ENCODE data around the gene FBXO42. TPM values are rescaled to one million over a fixed set of nuclear protein-coding genes. Genes with fewer than 3 reads are reported as not detected.

Gene FBXO42
- total and polyA plus RNA-seq, 2 of the 13 experiments (the other 11 are each of a cell fraction or from before 2014, with no cell fraction given), result 7.6 to 17.5 TPM

DNA sequence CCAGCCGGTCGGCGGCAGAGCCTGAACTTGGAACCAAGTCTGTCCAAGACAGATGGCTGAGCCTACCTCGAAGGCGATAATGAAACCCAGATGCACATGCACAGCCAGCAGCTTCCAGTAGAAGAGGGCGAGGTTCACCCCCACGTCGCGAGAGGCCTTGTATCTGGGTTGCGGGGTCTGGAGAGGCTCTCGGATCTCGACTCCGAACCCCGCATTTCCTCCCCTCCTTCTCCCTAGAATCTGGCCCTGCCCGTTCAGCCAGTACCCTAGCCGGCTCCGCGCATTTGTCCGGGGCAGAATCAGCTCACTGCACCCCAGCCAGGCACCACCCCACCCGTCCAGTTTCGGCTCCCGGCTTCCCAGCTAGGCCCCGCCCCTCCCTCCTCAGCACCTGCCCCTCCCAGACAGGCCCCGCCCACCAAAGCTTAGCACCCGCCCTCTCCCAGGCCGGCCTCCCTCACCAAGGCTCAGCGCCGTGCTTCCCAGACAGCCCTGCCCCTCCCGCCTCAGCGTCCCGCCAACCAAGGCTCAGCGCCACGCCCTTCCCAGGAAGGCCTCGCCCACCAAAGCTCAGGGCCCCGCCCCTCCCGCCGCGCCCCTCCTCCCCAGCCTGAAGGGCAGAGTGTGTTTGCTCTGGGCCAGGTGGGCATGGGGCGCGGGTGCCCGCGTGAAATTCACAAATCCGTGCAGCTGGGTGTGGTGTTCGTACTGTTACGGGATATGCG is 135.1 kb downstream of the FBXO42 start (continued):
- TF ChIP-seq, protein P1, sequence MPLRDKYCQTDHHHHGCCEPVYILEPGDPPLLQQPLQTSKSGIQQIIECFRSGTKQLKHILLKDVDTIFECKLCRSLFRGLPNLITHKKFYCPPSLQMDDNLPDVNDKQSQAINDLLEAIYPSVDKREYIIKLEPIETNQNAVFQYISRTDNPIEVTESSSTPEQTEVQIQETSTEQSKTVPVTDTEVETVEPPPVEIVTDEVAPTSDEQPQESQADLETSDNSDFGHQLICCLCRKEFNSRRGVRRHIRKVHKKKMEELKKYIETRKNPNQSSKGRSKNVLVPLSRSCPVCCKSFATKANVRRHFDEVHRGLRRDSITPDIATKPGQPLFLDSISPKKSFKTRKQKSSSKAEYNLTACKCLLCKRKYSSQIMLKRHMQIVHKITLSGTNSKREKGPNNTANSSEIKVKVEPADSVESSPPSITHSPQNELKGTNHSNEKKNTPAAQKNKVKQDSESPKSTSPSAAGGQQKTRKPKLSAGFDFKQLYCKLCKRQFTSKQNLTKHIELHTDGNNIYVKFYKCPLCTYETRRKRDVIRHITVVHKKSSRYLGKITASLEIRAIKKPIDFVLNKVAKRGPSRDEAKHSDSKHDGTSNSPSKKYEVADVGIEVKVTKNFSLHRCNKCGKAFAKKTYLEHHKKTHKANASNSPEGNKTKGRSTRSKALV (CRISPR knock-in tag; IDR thresholded peaks at IDR 0.05), result 0 out of 2 replicates have a peak, but pooled peaks have one; percentile 5
- TF ChIP-seq SP4 (CRISPR knock-in tag; IDR thresholded peaks at IDR 0.05) (peak; percentile 94), ZNF274 (CRISPR knock-in tag; IDR thresholded peaks at IDR 0.05) (0 out of 2 replicates have a peak, but pooled peaks have one; percentile 37), ZNF563 (CRISPR knock-in tag; IDR thresholded peaks at IDR 0.05) (0 out of 2 replicates have a peak, but pooled peaks have one; percentile 5), NFYB (CRISPR knock-in tag; IDR thresholded peaks at IDR 0.05) (peak; percentile 65; the same call in 1 of the 2 replicates), MTF1 (CRISPR knock-in tag; IDR thresholded peaks at IDR 0.05) (no peak), ASH2L (IDR thresholded peaks at IDR 0.05; ENCODE audit: insufficient read length, low read depth, low read length) (peak; percentile 29), ZNF121 (CRISPR knock-in tag; IDR thresholded peaks at IDR 0.05) (no peak), ZFAT (CRISPR knock-in tag; conservative IDR thresholded peaks at IDR 0.05) (no peak), ZFX (CRISPR knock-in tag; IDR thresholded peaks at IDR 0.05; ENCODE audit: low read depth) (0 out of 2 replicates have a peak, but pooled peaks have one; percentile 15), ZNF75D (CRISPR knock-in tag; IDR thresholded peaks at IDR 0.05; ENCODE audit: borderline replicate concordance) (no peak), ZNF619 (CRISPR knock-in tag; IDR thresholded peaks at IDR 0.05) (0 out of 2 replicates have a peak, but pooled peaks have one; percentile 33), ZMYM4 (CRISPR knock-in tag; IDR thresholded peaks at IDR 0.05) (no peak), MXI1 (IDR thresholded peaks at IDR 0.05; ENCODE audit: borderline replicate concordance, low read depth, low read length) (peak; percentile 58; the same call in 1 of the 3 replicates), HNRNPLL (IDR thresholded peaks at IDR 0.05; ENCODE audit: low read depth, low read length, poor library complexity, severe bottlenecking) (peak; percentile 47), FOSL1 (CRISPR knock-in tag; IDR thresholded peaks at IDR 0.05; ENCODE audit: borderline replicate concordance) (no peak), ZNF557 (CRISPR knock-in tag; IDR thresholded peaks at IDR 0.05) (no peak), SP1 (IDR thresholded peaks at IDR 0.05) (no peak), SP1 (CRISPR knock-in tag; IDR thresholded peaks at IDR 0.05) (peak; percentile 84), ZFY (CRISPR knock-in tag; IDR thresholded peaks at IDR 0.05) (peak; percentile 22; the same call in 1 of the 2 replicates)
- TF ChIP-seq, protein P2, sequence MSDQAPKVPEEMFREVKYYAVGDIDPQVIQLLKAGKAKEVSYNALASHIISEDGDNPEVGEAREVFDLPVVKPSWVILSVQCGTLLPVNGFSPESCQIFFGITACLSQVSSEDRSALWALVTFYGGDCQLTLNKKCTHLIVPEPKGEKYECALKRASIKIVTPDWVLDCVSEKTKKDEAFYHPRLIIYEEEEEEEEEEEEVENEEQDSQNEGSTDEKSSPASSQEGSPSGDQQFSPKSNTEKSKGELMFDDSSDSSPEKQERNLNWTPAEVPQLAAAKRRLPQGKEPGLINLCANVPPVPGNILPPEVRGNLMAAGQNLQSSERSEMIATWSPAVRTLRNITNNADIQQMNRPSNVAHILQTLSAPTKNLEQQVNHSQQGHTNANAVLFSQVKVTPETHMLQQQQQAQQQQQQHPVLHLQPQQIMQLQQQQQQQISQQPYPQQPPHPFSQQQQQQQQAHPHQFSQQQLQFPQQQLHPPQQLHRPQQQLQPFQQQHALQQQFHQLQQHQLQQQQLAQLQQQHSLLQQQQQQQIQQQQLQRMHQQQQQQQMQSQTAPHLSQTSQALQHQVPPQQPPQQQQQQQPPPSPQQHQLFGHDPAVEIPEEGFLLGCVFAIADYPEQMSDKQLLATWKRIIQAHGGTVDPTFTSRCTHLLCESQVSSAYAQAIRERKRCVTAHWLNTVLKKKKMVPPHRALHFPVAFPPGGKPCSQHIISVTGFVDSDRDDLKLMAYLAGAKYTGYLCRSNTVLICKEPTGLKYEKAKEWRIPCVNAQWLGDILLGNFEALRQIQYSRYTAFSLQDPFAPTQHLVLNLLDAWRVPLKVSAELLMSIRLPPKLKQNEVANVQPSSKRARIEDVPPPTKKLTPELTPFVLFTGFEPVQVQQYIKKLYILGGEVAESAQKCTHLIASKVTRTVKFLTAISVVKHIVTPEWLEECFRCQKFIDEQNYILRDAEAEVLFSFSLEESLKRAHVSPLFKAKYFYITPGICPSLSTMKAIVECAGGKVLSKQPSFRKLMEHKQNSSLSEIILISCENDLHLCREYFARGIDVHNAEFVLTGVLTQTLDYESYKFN (CRISPR knock-in tag; conservative IDR thresholded peaks at IDR 0.05), result 0 out of 2 replicates have a peak, but pooled peaks have one; percentile 21
- TF ChIP-seq, protein P3, sequence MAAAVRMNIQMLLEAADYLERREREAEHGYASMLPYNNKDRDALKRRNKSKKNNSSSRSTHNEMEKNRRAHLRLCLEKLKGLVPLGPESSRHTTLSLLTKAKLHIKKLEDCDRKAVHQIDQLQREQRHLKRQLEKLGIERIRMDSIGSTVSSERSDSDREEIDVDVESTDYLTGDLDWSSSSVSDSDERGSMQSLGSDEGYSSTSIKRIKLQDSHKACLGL (CRISPR knock-in tag; IDR thresholded peaks at IDR 0.05), result 0 out of 2 replicates have a peak, but pooled peaks have one; percentile 36
- TF ChIP-seq, protein P4, sequence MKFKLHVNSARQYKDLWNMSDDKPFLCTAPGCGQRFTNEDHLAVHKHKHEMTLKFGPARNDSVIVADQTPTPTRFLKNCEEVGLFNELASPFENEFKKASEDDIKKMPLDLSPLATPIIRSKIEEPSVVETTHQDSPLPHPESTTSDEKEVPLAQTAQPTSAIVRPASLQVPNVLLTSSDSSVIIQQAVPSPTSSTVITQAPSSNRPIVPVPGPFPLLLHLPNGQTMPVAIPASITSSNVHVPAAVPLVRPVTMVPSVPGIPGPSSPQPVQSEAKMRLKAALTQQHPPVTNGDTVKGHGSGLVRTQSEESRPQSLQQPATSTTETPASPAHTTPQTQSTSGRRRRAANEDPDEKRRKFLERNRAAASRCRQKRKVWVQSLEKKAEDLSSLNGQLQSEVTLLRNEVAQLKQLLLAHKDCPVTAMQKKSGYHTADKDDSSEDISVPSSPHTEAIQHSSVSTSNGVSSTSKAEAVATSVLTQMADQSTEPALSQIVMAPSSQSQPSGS (CRISPR knock-in tag; IDR thresholded peaks at IDR 0.05), result no peak
